Adipocyte (in vitro differentiated cells): ENCODE data around the gene MYBPC2.

Experiments
- DNase-seq: peaks from one replicate; pipeline ENCODE4 v3.0.0-alpha.2; 2015; ENCODE audit warnings: low read depth
- H3K27me3 ChIP-seq: replicated peaks from 2 replicates; pipeline ENCODE4 v1.7.0; 2013; ENCODE audit warnings: mild to moderate bottlenecking, low read length, moderate library complexity; ENCODE audit not compliant: control insufficient read depth, insufficient read depth
- H3K36me3 ChIP-seq: 2 replicates; pipeline ENCODE4 v1.7.0; 2013; ENCODE audit warnings: low read length, mild to moderate bottlenecking, moderate library complexity; ENCODE audit not compliant: control insufficient read depth, insufficient read depth, severe bottlenecking
- H3K4me1 ChIP-seq: 2 replicates; pipeline ENCODE4 v1.7.0; 2013; ENCODE audit warnings: mild to moderate bottlenecking, low read length, moderate library complexity; ENCODE audit not compliant: control insufficient read depth, insufficient read depth
- H3K4me3 ChIP-seq: 2 replicates; pipeline ENCODE4 v1.7.0; 2013; ENCODE audit warnings: mild to moderate bottlenecking, low read length, moderate library complexity
- H3K9ac ChIP-seq: 2 replicates; pipeline ENCODE4 v1.7.0; 2013; ENCODE audit warnings: mild to moderate bottlenecking, low read length, moderate library complexity
- H3K9me3 ChIP-seq: 2 replicates; pipeline ENCODE4 v1.7.0; 2013; ENCODE audit warnings: mild to moderate bottlenecking, low read length, moderate library complexity; ENCODE audit not compliant: control insufficient read depth

MYBPC2 gene

GRCh38 chr19:50394017-50394416 is 38.7 kb upstream of the MYBPC2 start:
- Histone ChIP-seq H3K9me3 (no peaks in the 10 kb centered on the region), H3K36me3 (no peaks in the 10 kb centered on the region), H3K9ac (no peak overlapping the region), H3K4me3 (no peak overlapping the region), H3K27me3 (no peaks in the 10 kb centered on the region), H3K4me1 (no peaks in the 10 kb centered on the region)
- no peak for DNase-seq

GRCh38 chr19:50398675-50399367 is 33.9 kb upstream of the MYBPC2 start:
- Histone ChIP-seq H3K27me3 (no peaks in the 10 kb centered on the region), H3K4me1 (no peaks in the 10 kb centered on the region), H3K9me3 (no peaks in the 10 kb centered on the region), H3K9ac (no peak overlapping the region), H3K4me3 (no peak overlapping the region), H3K36me3 (no peaks in the 10 kb centered on the region)
- no peak for DNase-seq

GRCh38 chr19:50399368-50399745 is 33.3 kb upstream of the MYBPC2 start:
- no peak overlapping the region for H3K4me3 ChIP-seq
- no peak overlapping the region for H3K9ac ChIP-seq
- H3K36me3 ChIP-seq, result no peaks in the 10 kb centered on the region
- H3K27me3 ChIP-seq, result no peaks in the 10 kb centered on the region
- H3K9me3 ChIP-seq, result no peaks in the 10 kb centered on the region
- H3K4me1 ChIP-seq, result no peaks in the 10 kb centered on the region
- DNase-seq, result no peak

GRCh38 chr19:50401605-50402450 is 30.9 kb upstream of the MYBPC2 start:
- no peak overlapping the region for H3K9ac ChIP-seq
- H3K4me3 ChIP-seq, result no peak overlapping the region
- no peaks in the 10 kb centered on the region for H3K27me3 ChIP-seq
- no peaks in the 10 kb centered on the region for H3K36me3 ChIP-seq
- no peaks in the 10 kb centered on the region for H3K4me1 ChIP-seq
- no peaks in the 10 kb centered on the region for H3K9me3 ChIP-seq
- DNase-seq, result no peak

GRCh38 chr19:50402544-50403301 is 30.0 kb upstream of the MYBPC2 start:
- DNase-seq, result no peak
- Histone ChIP-seq H3K4me1 (no peaks in the 10 kb centered on the region), H3K9ac (no peak overlapping the region), H3K4me3 (no peak overlapping the region), H3K36me3 (no peaks in the 10 kb centered on the region), H3K9me3 (no peaks in the 10 kb centered on the region), H3K27me3 (no peaks in the 10 kb centered on the region)

GRCh38 chr19:50406156-50406820 is 26.4 kb upstream of the MYBPC2 start:
- Histone ChIP-seq H3K4me1 (no peaks in the 10 kb centered on the region), H3K36me3 (peaks cover 4% of the 10 kb centered on the region), H3K4me3 (no peak overlapping the region), H3K27me3 (no peaks in the 10 kb centered on the region), H3K9me3 (no peaks in the 10 kb centered on the region), H3K9ac (no peak overlapping the region)
- DNase-seq, result no peak

GRCh38 chr19:50406829-50407228 is 25.9 kb upstream of the MYBPC2 start:
- Histone ChIP-seq H3K9ac (no peak overlapping the region), H3K4me1 (no peaks in the 10 kb centered on the region), H3K27me3 (no peaks in the 10 kb centered on the region), H3K36me3 (peaks cover 4% of the 10 kb centered on the region), H3K4me3 (no peak overlapping the region), H3K9me3 (no peaks in the 10 kb centered on the region)
- no peak for DNase-seq

- no peaks in the 10 kb centered on the region for H3K4me1 ChIP-seq
- H3K4me3 ChIP-seq, result no peak overlapping the region
- no peak overlapping the region for H3K9ac ChIP-seq
- H3K9me3 ChIP-seq, result no peaks in the 10 kb centered on the region
- DNase-seq, result no peak
- peaks cover 4% of the 10 kb centered on the region for H3K36me3 ChIP-seq
- H3K27me3 ChIP-seq, result no peaks in the 10 kb centered on the region
Observed at GRCh38 chr19:50409347-50409746, 23.3 kb upstream of the MYBPC2 start.

GRCh38 chr19:50410109-50410508 is 22.6 kb upstream of the MYBPC2 start:
- DNase-seq, result no peak
- no peaks in the 10 kb centered on the region for H3K27me3 ChIP-seq
- no peaks in the 10 kb centered on the region for H3K4me1 ChIP-seq
- H3K9ac ChIP-seq, result no peak overlapping the region
- no peak overlapping the region for H3K4me3 ChIP-seq
- H3K9me3 ChIP-seq, result no peaks in the 10 kb centered on the region
- peaks cover 4% of the 10 kb centered on the region for H3K36me3 ChIP-seq

- DNase-seq, result no peak
- H3K4me3 ChIP-seq, result no peak overlapping the region
- no peak overlapping the region for H3K9ac ChIP-seq
- no peaks in the 10 kb centered on the region for H3K9me3 ChIP-seq
- peaks cover 4% of the 10 kb centered on the region for H3K36me3 ChIP-seq
- no peaks in the 10 kb centered on the region for H3K4me1 ChIP-seq
- H3K27me3 ChIP-seq, result no peaks in the 10 kb centered on the region
Observed at GRCh38 chr19:50412419-50412818, 20.3 kb upstream of the MYBPC2 start.

- H3K4me1 ChIP-seq, result no peaks in the 10 kb centered on the region
- H3K4me3 ChIP-seq, result no peak overlapping the region
- no peaks in the 10 kb centered on the region for H3K27me3 ChIP-seq
- DNase-seq, result no peak
- peaks cover 4% of the 10 kb centered on the region for H3K36me3 ChIP-seq
- no peaks in the 10 kb centered on the region for H3K9me3 ChIP-seq
- H3K9ac ChIP-seq, result no peak overlapping the region
Observed at GRCh38 chr19:50413096-50413495, 19.6 kb upstream of the MYBPC2 start.
